ENCODE measurements around the gene PPP4C. TPM values are rescaled to one million over a fixed set of nuclear protein-coding genes. Genes with fewer than 3 reads are reported as not detected.
"Not testable (repeated sequence)": the region's sequence is repeated elsewhere in the genome, so short reads cannot be mapped to it uniquely, and the experiment has no call there.

Gene PPP4C
- total RNA-seq, 1 experiment from 2014 or later = 246 TPM

DNA sequence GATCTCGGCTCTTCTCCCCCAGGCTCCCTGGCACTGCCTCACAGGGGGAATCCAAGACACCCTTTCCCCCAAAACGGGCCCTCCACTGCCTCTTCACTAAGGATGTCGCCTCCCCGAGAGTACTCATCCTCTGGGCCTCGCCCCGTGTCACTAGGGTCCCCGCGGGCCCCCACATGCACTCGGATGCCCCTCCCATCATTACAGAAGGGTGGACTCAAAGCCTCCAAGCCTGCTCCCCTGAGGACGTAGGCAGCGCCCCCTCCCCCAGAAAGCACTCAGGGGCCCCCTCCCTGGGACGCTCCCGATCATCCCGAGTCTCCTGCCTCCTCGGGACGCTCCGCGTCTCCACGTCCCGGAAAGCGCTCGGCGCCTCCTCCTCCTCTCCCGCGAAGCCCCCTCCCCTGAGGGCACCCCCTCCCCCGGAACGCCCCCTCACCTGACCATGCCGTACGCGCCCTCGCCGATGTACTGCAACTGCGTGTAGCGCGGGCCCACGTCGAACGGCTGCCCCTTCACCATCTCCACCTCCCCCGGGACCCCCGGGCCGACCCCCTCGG lies 46.9 kb downstream of the PPP4C start:
- Histone ChIP-seq H3K4me1 (replicated peaks; ENCODE audit: insufficient read depth) (peaks cover 25% of the 10 kb centered on the region), H3K27ac (no peak overlapping the region), H4K20me1 (ENCODE audit: insufficient read depth) (no peaks in the 10 kb centered on the region), H3K4me2 (peak overlapping the region; percentile 85), H3K9me2 (ENCODE audit: insufficient read depth) (no peaks in the 10 kb centered on the region), H3K36me3 (ENCODE audit: low read depth) (no peaks in the 10 kb centered on the region), H2AFZ (peak overlapping the region; percentile 70), H3K79me2 (ENCODE audit: low read depth) (no peaks in the 10 kb centered on the region), H3K4me3 (peak overlapping the region; percentile 90), H3K27me3 (ENCODE audit: insufficient read depth, low read depth) (no peaks in the 10 kb centered on the region), H3K9me3 (ENCODE audit: insufficient read depth, low read depth) (no peaks in the 10 kb centered on the region), H3F3A (ENCODE audit: insufficient read depth, low read depth) (peaks cover 25% of the 10 kb centered on the region)
- intact Hi-C loops (cut with micrococcal nuclease; ENCODE audit: unreplicated experiment) = no loop called here
- CTCF ChIA-PET = no interaction called here
- DNase-seq = no peak
- POLR2A ChIA-PET (ENCODE audit: unreplicated experiment) = no interaction called here
- TF ChIP-seq, protein P1, sequence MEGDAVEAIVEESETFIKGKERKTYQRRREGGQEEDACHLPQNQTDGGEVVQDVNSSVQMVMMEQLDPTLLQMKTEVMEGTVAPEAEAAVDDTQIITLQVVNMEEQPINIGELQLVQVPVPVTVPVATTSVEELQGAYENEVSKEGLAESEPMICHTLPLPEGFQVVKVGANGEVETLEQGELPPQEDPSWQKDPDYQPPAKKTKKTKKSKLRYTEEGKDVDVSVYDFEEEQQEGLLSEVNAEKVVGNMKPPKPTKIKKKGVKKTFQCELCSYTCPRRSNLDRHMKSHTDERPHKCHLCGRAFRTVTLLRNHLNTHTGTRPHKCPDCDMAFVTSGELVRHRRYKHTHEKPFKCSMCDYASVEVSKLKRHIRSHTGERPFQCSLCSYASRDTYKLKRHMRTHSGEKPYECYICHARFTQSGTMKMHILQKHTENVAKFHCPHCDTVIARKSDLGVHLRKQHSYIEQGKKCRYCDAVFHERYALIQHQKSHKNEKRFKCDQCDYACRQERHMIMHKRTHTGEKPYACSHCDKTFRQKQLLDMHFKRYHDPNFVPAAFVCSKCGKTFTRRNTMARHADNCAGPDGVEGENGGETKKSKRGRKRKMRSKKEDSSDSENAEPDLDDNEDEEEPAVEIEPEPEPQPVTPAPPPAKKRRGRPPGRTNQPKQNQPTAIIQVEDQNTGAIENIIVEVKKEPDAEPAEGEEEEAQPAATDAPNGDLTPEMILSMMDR (conservative IDR thresholded peaks at IDR 0.05) = no peak
- TF ChIP-seq EZH2 (IDR thresholded peaks at IDR 0.05; ENCODE audit: low read depth) = no peak
- BruUV-seq (replicated peaks) = no TSS peak

DNA sequence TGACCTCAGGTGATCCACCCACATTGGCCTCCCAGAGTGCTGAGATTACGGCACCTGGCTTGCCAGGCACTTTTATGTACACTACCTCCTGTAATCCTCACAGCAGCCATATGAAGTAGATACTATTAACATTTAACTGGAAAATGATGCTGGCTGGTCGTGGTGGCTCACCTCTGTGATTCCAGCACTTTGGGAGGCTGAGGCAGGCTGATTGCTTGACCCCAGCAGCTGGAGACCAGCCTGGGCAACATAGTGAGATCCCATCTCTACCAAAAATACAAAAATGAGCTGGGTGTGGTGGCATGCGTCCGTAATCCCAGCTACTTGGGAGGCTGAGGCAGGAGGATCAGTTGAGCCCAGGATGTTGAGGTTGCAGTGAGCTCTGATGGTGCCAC lies 49.2 kb downstream of the PPP4C start:
- BruUV-seq (replicated peaks) = no TSS peak
- Histone ChIP-seq H3K27ac (no peak overlapping the region), H3K9me2 (ENCODE audit: insufficient read depth) (no peaks in the 10 kb centered on the region), H2AFZ (no peak overlapping the region), H3K4me1 (replicated peaks; ENCODE audit: insufficient read depth) (peaks cover 25% of the 10 kb centered on the region), H3K4me2 (no peak overlapping the region), H4K20me1 (ENCODE audit: insufficient read depth) (no peaks in the 10 kb centered on the region), H3K4me3 (no peak overlapping the region), H3K9me3 (ENCODE audit: insufficient read depth, low read depth) (no peaks in the 10 kb centered on the region), H3F3A (ENCODE audit: insufficient read depth, low read depth) (peaks cover 25% of the 10 kb centered on the region), H3K27me3 (ENCODE audit: insufficient read depth, low read depth) (no peaks in the 10 kb centered on the region), H3K36me3 (ENCODE audit: low read depth) (no peaks in the 10 kb centered on the region), H3K79me2 (ENCODE audit: low read depth) (no peaks in the 10 kb centered on the region)
- POLR2A ChIA-PET (ENCODE audit: unreplicated experiment) = interaction anchor here (0.6 to 1.1 kb wide), 2 partner anchors 11 to 59 kb away, joined by 4 to 5 read pairs; partner anchors contain the start of gene ALDOA
- intact Hi-C loops (cut with micrococcal nuclease; ENCODE audit: unreplicated experiment) = loop anchor here (2.0 kb wide), 1 partner anchor 34 kb away; the partner anchor contains the start of gene TBX6
- CTCF ChIA-PET = interaction anchor here (0.6 to 1.8 kb wide), 3 partner anchors 13 to 33 kb away, joined by 3 to 6 read pairs (median 6); partner anchors contain the start of gene TBX6
- DNase-seq = no peak
- no peak for TF ChIP-seq EZH2 (IDR thresholded peaks at IDR 0.05; ENCODE audit: low read depth)
- TF ChIP-seq, protein P1 (conservative IDR thresholded peaks at IDR 0.05) = no peak

DNA sequence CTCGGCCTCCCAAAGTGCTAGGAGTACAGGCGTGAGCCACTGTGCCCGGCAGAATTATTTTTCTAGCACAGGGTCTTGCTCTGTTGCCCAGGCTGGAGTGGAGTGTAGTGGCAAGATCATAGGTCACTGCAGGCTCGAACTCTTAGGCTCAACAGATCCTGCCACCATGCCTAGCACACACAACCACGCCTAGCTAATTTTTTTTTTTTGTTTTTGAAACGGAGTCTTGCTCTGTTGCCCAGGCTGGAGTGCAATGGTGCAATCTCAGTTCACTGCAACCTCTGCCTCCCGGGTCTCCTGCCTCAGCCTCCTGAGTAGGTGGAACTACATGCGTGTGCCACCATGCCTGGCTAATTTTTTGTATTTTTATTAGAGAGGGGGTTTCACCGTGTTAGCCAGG lies 49.9 kb downstream of the PPP4C start:
- DNase-seq; H3K9me3 ChIP-seq (ENCODE audit: insufficient read depth, low read depth); H3K27me3 ChIP-seq (ENCODE audit: insufficient read depth, low read depth); H3K79me2 ChIP-seq (ENCODE audit: low read depth); H3K27ac ChIP-seq; H3K36me3 ChIP-seq (ENCODE audit: low read depth); CTCF ChIA-PET; BruUV-seq (replicated peaks); H3K4me3 ChIP-seq; H3K9me2 ChIP-seq (ENCODE audit: insufficient read depth); H4K20me1 ChIP-seq (ENCODE audit: insufficient read depth); H2AFZ ChIP-seq; H3K4me2 ChIP-seq: not testable (repeated sequence)
- POLR2A ChIA-PET (ENCODE audit: unreplicated experiment) = interaction anchor here (0.6 kb wide), 1 partner anchor 12 kb away, joined by 4 read pairs; no protein-coding TSS in a partner anchor
- peaks cover 25% of the 10 kb centered on the region for H3F3A ChIP-seq (ENCODE audit: insufficient read depth, low read depth)
- H3K4me1 ChIP-seq (replicated peaks; ENCODE audit: insufficient read depth) = peaks cover 25% of the 10 kb centered on the region
- intact Hi-C loops (cut with micrococcal nuclease; ENCODE audit: unreplicated experiment) = loop anchor here (2.0 kb wide), 1 partner anchor 35 kb away; the partner anchor contains the start of gene TBX6

All from PC-9 (cell line).